ENCODE data around the gene MPHOSPH9. TPM values are rescaled to one million over a fixed set of nuclear protein-coding genes. Genes with fewer than 3 reads are reported as not detected.

Gene MPHOSPH9
- total RNA-seq, 2 experiments from 2014 or later, result 88.3 to 136 TPM

GRCh38 chr12:123237646-123238329 lies 4.8 kb upstream of the MPHOSPH9 start:
- ChIA-PET CTCF (ENCODE audit: unreplicated experiment) (no interaction called here), POLR2A (interaction anchor here (0.6 to 1.2 kb wide), 4 partner anchors 10 to 295 kb away, joined by 3 to 7 read pairs (median 4); no protein-coding TSS in a partner anchor)
- Histone ChIP-seq H3K4me2 (ENCODE audit: low read length) (peak overlapping the region; percentile 48), H3K4me3 (ENCODE audit: low read depth, low read length, poor library complexity, severe bottlenecking) (no peak overlapping the region), H3K79me2 (ENCODE audit: insufficient read depth, low read depth, low read length) (peaks cover 57% of the 10 kb centered on the region), H3K4me1 (ENCODE audit: insufficient read depth, low read length, poor library complexity, severe bottlenecking) (peaks cover 27% of the 10 kb centered on the region), H3K27ac (ENCODE audit: low read depth, low read length, poor library complexity, severe bottlenecking) (peak overlapping the region; percentile 60), H3K9me3 (ENCODE audit: low read length) (0 out of 2 replicates have a peak, but pooled peaks cover 6% of the 10 kb centered on the region), H3K9me2 (ENCODE audit: insufficient read depth, low read length) (no peaks in the 10 kb centered on the region), H3K36me3 (ENCODE audit: insufficient read depth, low read length) (peaks cover 66% of the 10 kb centered on the region), H4K20me1 (ENCODE audit: insufficient read depth, low read length) (no peaks in the 10 kb centered on the region), H2AFZ (ENCODE audit: low read length) (no peak overlapping the region)
- intact Hi-C loops (cut with micrococcal nuclease; ENCODE audit: unreplicated experiment), result loop anchor here (1.0 to 10.0 kb wide), 3 partner anchors 194 to 353 kb away; no protein-coding TSS in a partner anchor
- DNase-seq (ENCODE audit: low spot score), result peak; percentile 71
- BruUV-seq (replicated peaks), result TSS peak; percentile 7
- peak; percentile 90 for TF ChIP-seq CTCF (conservative IDR thresholded peaks at IDR 0.05; ENCODE audit: low read length)
- no peak for TF ChIP-seq EZH2phosphoT487 (IDR thresholded peaks at IDR 0.05; ENCODE audit: borderline replicate concordance, low read depth, low read length)

- peak; percentile 24 for DNase-seq (ENCODE audit: low spot score)
- intact Hi-C loops (cut with micrococcal nuclease; ENCODE audit: unreplicated experiment), result loop anchor here (1.0 to 10.0 kb wide), 3 partner anchors 38 to 349 kb away; partner anchors contain the start of genes CDK2AP1 and OGFOD2
- Histone ChIP-seq H3K4me1 (ENCODE audit: insufficient read depth, low read length, poor library complexity, severe bottlenecking) (peaks cover 54% of the 10 kb centered on the region), H3K36me3 (ENCODE audit: insufficient read depth, low read length) (peaks cover 57% of the 10 kb centered on the region), H3K4me2 (ENCODE audit: low read length) (peak overlapping the region; percentile 84), H3K4me3 (ENCODE audit: low read depth, low read length, poor library complexity, severe bottlenecking) (peak overlapping the region; percentile 94), H4K20me1 (ENCODE audit: insufficient read depth, low read length) (no peaks in the 10 kb centered on the region), H3K79me2 (ENCODE audit: insufficient read depth, low read depth, low read length) (peaks cover 89% of the 10 kb centered on the region), H2AFZ (ENCODE audit: low read length) (peak overlapping the region; percentile 74; the same call in 1 of the 2 replicates), H3K9me3 (ENCODE audit: low read length) (0 out of 2 replicates have a peak, but pooled peaks cover 6% of the 10 kb centered on the region), H3K27ac (ENCODE audit: low read depth, low read length, poor library complexity, severe bottlenecking) (peak overlapping the region; percentile 70), H3K9me2 (ENCODE audit: insufficient read depth, low read length) (no peaks in the 10 kb centered on the region)
- CTCF ChIA-PET (ENCODE audit: unreplicated experiment), result no interaction called here
- TF ChIP-seq EZH2phosphoT487 (IDR thresholded peaks at IDR 0.05; ENCODE audit: borderline replicate concordance, low read depth, low read length) (no peak), CTCF (conservative IDR thresholded peaks at IDR 0.05; ENCODE audit: low read length) (no peak)
- no TSS peak for BruUV-seq (replicated peaks)
- POLR2A ChIA-PET, result interaction anchor here (0.6 to 2.9 kb wide), 24 partner anchors 9 to 1008 kb away, joined by 3 to 17 read pairs (median 4); partner anchors contain the start of genes DIABLO, OGFOD2 and SBNO1
These were observed 766 bp upstream of the MPHOSPH9 start for GRCh38 chr12:123233505-123234308.
